Nucleus accumbens (tissue), 56 donors: ENCODE data around the gene RAPGEF6.
"Not testable (repeated sequence)": the region's sequence is repeated elsewhere in the genome, so short reads cannot be mapped to it uniquely, and the experiment has no call there.

Experiments used
- DNase-seq, 56 donors: peaks; one replicate each; lab custom pipeline; 2025; lab: John Stamatoyannopoulos, UW

RAPGEF6 gene

GRCh38 chr5:131644822-131645221 lies 9.8 kb upstream of the RAPGEF6 start:
- DNase-seq = no peak

- DNase-seq = no peak
These were observed 9.3 kb upstream of the RAPGEF6 start for GRCh38 chr5:131644370-131644769.

- DNase-seq = no peak
These were observed 6.5 kb upstream of the RAPGEF6 start for GRCh38 chr5:131641494-131641893.

- DNase-seq = peak in 3 of 56 donors; percentile 11 to 29 (median 13)
These were observed 5.2 kb upstream of the RAPGEF6 start for GRCh38 chr5:131640043-131640856.

- DNase-seq = no peak
These were observed 4.1 kb upstream of the RAPGEF6 start for GRCh38 chr5:131639148-131639547.

- DNase-seq = no peak
These were observed 2.7 kb upstream of the RAPGEF6 start for GRCh38 chr5:131637694-131638093.

GRCh38 chr5:131635684-131636572 lies 899 bp upstream of the RAPGEF6 start:
- peak in 12 of 56 donors; percentile 46 to 77 (median 64) for DNase-seq

GRCh38 chr5:131634666-131634995 lies 398 bp downstream of the RAPGEF6 start:
- DNase-seq = peak in 15 of 56 donors; percentile 46 to 79 (median 68)

GRCh38 chr5:131634238-131634637 lies 791 bp downstream of the RAPGEF6 start:
- DNase-seq = no peak

GRCh38 chr5:131633830-131634229 lies 1.2 kb downstream of the RAPGEF6 start:
- DNase-seq = no peak

- no peak for DNase-seq
These were observed 4.1 kb downstream of the RAPGEF6 start for GRCh38 chr5:131630963-131631350.

- no peak for DNase-seq
These were observed 4.6 kb downstream of the RAPGEF6 start for GRCh38 chr5:131630208-131630962.

- DNase-seq = no peak
These were observed 6.0 kb downstream of the RAPGEF6 start for GRCh38 chr5:131628990-131629389.

- no peak for DNase-seq
These were observed 7.7 kb downstream of the RAPGEF6 start for GRCh38 chr5:131627207-131627865.

GRCh38 chr5:131622633-131623032 lies 12.4 kb downstream of the RAPGEF6 start:
- DNase-seq = peak in 38 of 56 donors; percentile 4 to 71 (median 37)

- DNase-seq = not testable (repeated sequence)
These were observed 13.9 kb downstream of the RAPGEF6 start for GRCh38 chr5:131621164-131621563.

- DNase-seq = peak in 2 of 56 donors; percentile 10 to 26
These were observed 15.9 kb downstream of the RAPGEF6 start for GRCh38 chr5:131619102-131619501.

- no peak for DNase-seq
These were observed 17.7 kb downstream of the RAPGEF6 start for GRCh38 chr5:131617140-131617822.

GRCh38 chr5:131615957-131616356 lies 19.1 kb downstream of the RAPGEF6 start:
- DNase-seq = no peak

- no peak for DNase-seq
These were observed 21.6 kb downstream of the RAPGEF6 start for GRCh38 chr5:131613423-131613822.
